H9 (cell line): ENCODE results near the gene DCDC2. TPM values are rescaled to one million over a fixed set of nuclear protein-coding genes. Genes with fewer than 3 reads are reported as not detected.

ENCODE experiments used
- DNase-seq: peaks from one replicate; pipeline ENCODE4 v3.0.0-alpha.2; 2017
- H2AFZ ChIP-seq: one replicate; pipeline ENCODE4 v1.6.1; 2013; ENCODE audit warnings: mild to moderate bottlenecking, low read length, control low read depth, moderate library complexity
- H2AK5ac ChIP-seq: 2 replicates; pipeline ENCODE4 v1.6.1; 2013; ENCODE audit warnings: low read length, control low read depth, mixed read lengths; ENCODE audit not compliant: insufficient read length
- H2BK120ac ChIP-seq: one replicate; pipeline ENCODE4 v1.6.1; 2013; ENCODE audit warnings: low read depth, mild to moderate bottlenecking, low read length, control low read depth, inconsistent platforms; ENCODE audit not compliant: poor library complexity, severe bottlenecking
- H2BK12ac ChIP-seq: 2 replicates; pipeline ENCODE4 v1.6.1; 2013; ENCODE audit warnings: low read length, control low read depth, mixed read lengths, low read depth; ENCODE audit not compliant: insufficient read length
- H2BK15ac ChIP-seq: 2 replicates; pipeline ENCODE4 v1.6.1; 2013; ENCODE audit warnings: low read depth, low read length, control low read depth
- H2BK20ac ChIP-seq: one replicate; pipeline ENCODE4 v1.6.1; 2013; ENCODE audit warnings: low read depth, mild to moderate bottlenecking, low read length, control low read depth, inconsistent platforms; ENCODE audit not compliant: poor library complexity, severe bottlenecking
- H2BK5ac ChIP-seq: 2 replicates; pipeline ENCODE4 v1.6.1; 2013; ENCODE audit warnings: low read length, control low read depth, mixed read lengths; ENCODE audit not compliant: insufficient read length
- H3K14ac ChIP-seq: 2 replicates; pipeline ENCODE4 v1.6.1; 2013; ENCODE audit warnings: low read length, control low read depth; ENCODE audit not compliant: insufficient read depth
- H3K18ac ChIP-seq: 2 replicates; pipeline ENCODE4 v1.6.1; 2013; ENCODE audit warnings: low read depth, mild to moderate bottlenecking, mixed read lengths, low read length, control low read depth; ENCODE audit not compliant: insufficient read length
- H3K23ac ChIP-seq: 2 replicates; pipeline ENCODE4 v1.6.1; 2013; ENCODE audit warnings: low read length, control low read depth, mixed read lengths, low read depth; ENCODE audit not compliant: insufficient read length
- H3K23me2 ChIP-seq: 2 replicates; pipeline ENCODE4 v1.6.1; 2013; ENCODE audit warnings: low read depth, mild to moderate bottlenecking, mixed read lengths, low read length, control low read depth; ENCODE audit not compliant: insufficient read length, poor library complexity, severe bottlenecking
- H3K27ac ChIP-seq: 2 replicates; pipeline ENCODE4 v1.5.1; 2013; ENCODE audit warnings: low read length, control low read depth, mixed read lengths, low read depth; ENCODE audit not compliant: insufficient read length
- H3K27me3 ChIP-seq: 2 replicates; pipeline ENCODE4 v1.6.1; 2013; ENCODE audit warnings: low read length, control low read depth, inconsistent platforms; ENCODE audit not compliant: insufficient read depth
- H3K4ac ChIP-seq: 2 replicates; pipeline ENCODE4 v1.6.1; 2013; ENCODE audit warnings: low read depth, mild to moderate bottlenecking, control low read depth, inconsistent platforms, low read length, moderate library complexity
- H3K4me1 ChIP-seq: 2 replicates; pipeline ENCODE4 v1.6.1; 2013; ENCODE audit warnings: low read length, control low read depth, inconsistent platforms; ENCODE audit not compliant: insufficient read depth
- H3K4me2 ChIP-seq: 2 replicates; pipeline ENCODE4 v1.6.1; 2013; ENCODE audit warnings: low read length, control low read depth, mixed read lengths; ENCODE audit not compliant: insufficient read length, insufficient read depth
- H3K56ac ChIP-seq: 2 replicates; pipeline ENCODE4 v1.6.1; 2013; ENCODE audit warnings: low read depth, mild to moderate bottlenecking, mixed read lengths, low read length, control low read depth; ENCODE audit not compliant: insufficient read length
- H3K79me1 ChIP-seq: 2 replicates; pipeline ENCODE4 v1.6.1; 2013; ENCODE audit warnings: low read depth, mild to moderate bottlenecking, moderate library complexity, low read length, control low read depth, inconsistent platforms; ENCODE audit not compliant: insufficient read depth, poor library complexity, severe bottlenecking
- H3K79me2 ChIP-seq: 2 replicates; pipeline ENCODE4 v1.6.1; 2013; ENCODE audit warnings: low read length, control low read depth, inconsistent platforms; ENCODE audit not compliant: insufficient read depth
- H3K9ac ChIP-seq: 2 replicates; pipeline ENCODE4 v1.6.1; 2013; ENCODE audit warnings: low read length, control low read depth, mixed read lengths; ENCODE audit not compliant: insufficient read length; ENCODE audit errors: extremely low read depth
- H3K9me3 ChIP-seq: one replicate; pipeline ENCODE4 v1.6.1; 2013; ENCODE audit warnings: low read depth, low read length, inconsistent platforms; ENCODE audit not compliant: control insufficient read depth
- H3T11ph ChIP-seq: one replicate; pipeline ENCODE4 v1.6.1; 2013; ENCODE audit warnings: mild to moderate bottlenecking, low read length, control low read depth, inconsistent platforms
- H4K20me1 ChIP-seq: one replicate; pipeline ENCODE4 v1.6.1; 2013; ENCODE audit not compliant: control insufficient read depth, insufficient read length, insufficient read depth
- H4K5ac ChIP-seq: 2 replicates; pipeline ENCODE4 v1.6.1; 2013; ENCODE audit warnings: low read depth, mild to moderate bottlenecking, mixed read lengths, low read length, control low read depth; ENCODE audit not compliant: insufficient read length
- H4K8ac ChIP-seq: replicated peaks from 2 replicates; pipeline ENCODE4 v1.6.1; 2013; ENCODE audit warnings: low read length, control low read depth, mixed read lengths, low read depth; ENCODE audit not compliant: insufficient read length
- H4K91ac ChIP-seq: 2 replicates; pipeline ENCODE4 v1.6.1; 2013; ENCODE audit warnings: low read depth, mild to moderate bottlenecking, moderate library complexity, mixed read lengths, low read length, control low read depth; ENCODE audit not compliant: insufficient read length
- H3K27ac Mint-ChIP-seq, 3 experiments: 2 replicates in 2 of 3; 3 replicates in 1 of 3; pipeline ENCODE4 v1.8.0; 2020 to 2021; ENCODE audit warnings: mixed read lengths in 3 of 3, mild to moderate bottlenecking in 1 of 3, moderate library complexity in 1 of 3
- H3K27me3 Mint-ChIP-seq: 2 replicates; pipeline ENCODE4 v1.8.0; 2021; ENCODE audit warnings: low read depth, mild to moderate bottlenecking, moderate library complexity, mixed read lengths
- H3K36me3 Mint-ChIP-seq, 3 experiments: 2 replicates in 2 of 3; 3 replicates in 1 of 3; pipeline ENCODE4 v1.8.0; 2020 to 2021; ENCODE audit warnings: low read depth in 3 of 3, mixed read lengths in 3 of 3; ENCODE audit not compliant: insufficient read depth in 1 of 3
- H3K4me1 Mint-ChIP-seq, 2 experiments: 2 replicates each; pipeline ENCODE4 v1.8.0; 2020; ENCODE audit warnings: mixed read lengths in 2 of 2
- H3K4me3 Mint-ChIP-seq, 2 experiments: 2 replicates in 1 of 2; 3 replicates in 1 of 2; pipeline ENCODE4 v1.8.0; 2020 to 2021; ENCODE audit warnings: mild to moderate bottlenecking in 2 of 2, mixed read lengths in 2 of 2, moderate library complexity in 1 of 2
- H3K9me3 Mint-ChIP-seq, 2 experiments: 2 replicates in 1 of 2; 3 replicates in 1 of 2; pipeline ENCODE4 v1.8.0; 2020; ENCODE audit warnings: mild to moderate bottlenecking in 2 of 2, mixed read lengths in 2 of 2, moderate library complexity in 1 of 2
- CTCF ChIP-seq: fragments of 200-600 bp; sonication (generic); conservative IDR thresholded peaks from 3 replicates; pipeline ENCODE4 v1.8.0; 2021; ENCODE audit warnings: antibody characterized with exemption, mild to moderate bottlenecking
- WGBS: extraction: QIAGEN DNeasy Blood & Tissue Kit; methylation state at CpG from one replicate; pipeline ENCODE4 v1.1.7; 2013; ENCODE audit warnings: missing lambda C conversion rate, low lambda C conversion rate, mixed read lengths; ENCODE audit not compliant: insufficient read length; ENCODE audit errors: extremely low coverage; 5-methylcytosine and 5-hydroxymethylcytosine counted together
- total RNA-seq: library from RNA; stranded (reverse); gene quantifications from 2 replicates; pipeline ENCODE4 v1.2.1, GENCODE V29; 2021

The DCDC2 gene
- total RNA-seq, 1 experiment from 2014 or later, result 0.59 TPM

DNA sequence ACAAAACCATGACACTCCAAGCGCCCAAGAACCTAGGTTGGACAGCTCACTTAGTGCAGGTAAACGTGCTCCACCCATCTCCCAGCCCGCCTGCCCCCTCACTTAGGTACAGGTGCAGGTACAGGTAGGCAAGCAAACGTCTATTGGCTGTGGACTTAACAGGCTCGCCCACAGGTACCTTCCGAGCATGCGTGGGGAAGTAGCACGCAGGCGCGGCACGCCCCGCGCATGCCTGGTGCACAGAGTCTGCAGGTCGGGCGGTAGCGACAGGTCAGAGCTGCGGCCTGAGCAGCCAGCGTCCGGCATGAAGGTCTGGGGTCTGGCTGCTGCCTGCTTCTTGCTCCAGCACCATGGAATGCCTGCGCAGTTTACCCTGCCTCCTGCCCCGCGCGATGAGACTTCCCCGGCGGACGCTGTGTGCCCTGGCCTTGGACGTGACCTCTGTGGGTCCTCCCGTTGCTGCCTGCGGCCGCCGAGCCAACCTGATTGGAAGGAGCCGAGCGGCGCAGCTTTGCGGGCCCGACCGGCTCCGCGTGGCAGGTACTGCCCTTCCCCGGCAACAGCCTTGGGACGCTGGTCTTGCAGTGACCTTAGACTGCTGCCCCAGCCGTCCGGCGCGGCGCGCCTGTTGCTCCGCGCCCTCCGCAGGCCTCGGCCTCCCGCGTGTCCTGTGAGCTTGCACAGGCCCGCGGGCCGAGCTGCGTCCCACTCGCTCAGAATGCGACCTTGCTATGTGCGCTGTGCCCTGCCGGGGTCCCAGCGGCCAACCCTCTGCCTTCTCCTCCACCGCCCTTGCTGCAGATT, 45.0 kb upstream of the DCDC2 start, which contains the start of gene MRS2:
Gene MRS2, plus strand, starts transcription at position 240 of the 804 bp plus-strand sequence. Its CDS starts 111 bp downstream, at position 351.
- H3K4me1 Mint-ChIP-seq, result peaks cover 57 to 58% of the 10 kb centered on the region in 2 experiments
- Histone ChIP-seq H3K4me1 (peaks cover 12% of the 10 kb centered on the region), H3K23ac (no peak within 1 kb of the TSS), H3K79me1 (no peaks in the 10 kb centered on the region), H2BK15ac (no peak within 1 kb of the TSS; the same call in 1 of the 2 replicates), H3K56ac (no peak within 1 kb of the TSS), H3K18ac (peak within 1 kb of the TSS; percentile 53), H4K20me1 (no peaks in the 10 kb centered on the region), H3K4me2 (peak within 1 kb of the TSS; percentile 74), H3T11ph (no peak within 1 kb of the TSS), H3K14ac (peak within 1 kb of the TSS; percentile 91), H3K9ac (peak within 1 kb of the TSS; percentile 92), H3K27me3 (no peaks in the 10 kb centered on the region), H3K4ac (no peak within 1 kb of the TSS; the same call in 1 of the 2 replicates), H2AFZ (no peak within 1 kb of the TSS), H4K8ac (no peak within 1 kb of the TSS), H2BK5ac (peak within 1 kb of the TSS; percentile 21), H3K27ac (peak within 1 kb of the TSS; percentile 59), H2BK12ac (no peak within 1 kb of the TSS), H4K5ac (peak within 1 kb of the TSS; percentile 45), H4K91ac (no peak within 1 kb of the TSS), H3K79me2 (peaks cover 21% of the 10 kb centered on the region; the same call in 1 of the 2 replicates), H2BK20ac (no peak within 1 kb of the TSS), H3K23me2 (peaks cover 2% of the 10 kb centered on the region), H3K9me3 (no peaks in the 10 kb centered on the region), H2AK5ac (no peak within 1 kb of the TSS), H2BK120ac (no peak within 1 kb of the TSS)
- WGBS, result no CpG with 5 or more reads among the region's 63 CpGs
- H3K4me3 Mint-ChIP-seq, result peak within 1 kb of the TSS; percentile 94 to 95
- peaks cover 10 to 37% (median 29%) of the 10 kb centered on the region in 3 experiments; a peak in 6 of 7 replicates for H3K36me3 Mint-ChIP-seq
- H3K27ac Mint-ChIP-seq, result peak within 1 kb of the TSS; percentile 73 to 91 (median 90)
- no peak for TF ChIP-seq CTCF
- DNase-seq, result peak; percentile 95
- H3K27me3 Mint-ChIP-seq, result no peaks in the 10 kb centered on the region
- peaks cover 5 to 6% of the 10 kb centered on the region in 2 experiments; a peak in 4 of 5 replicates for H3K9me3 Mint-ChIP-seq
